NB4 (cell line): ENCODE results near the gene SAMD13.

Experiments
- CTCF ChIP-seq: IDR thresholded peaks from one replicate; pipeline ENCODE4 v1.5.1; 2012; ENCODE audit warnings: low read depth, low read length
- MAX ChIP-seq: IDR thresholded peaks from 2 replicates; pipeline ENCODE4 v1.6.1; 2011; ENCODE audit warnings: low read depth, low read length
- POLR2A ChIP-seq: IDR thresholded peaks from 2 replicates; pipeline ENCODE4 v1.6.1; 2011; ENCODE audit warnings: mild to moderate bottlenecking; ENCODE audit not compliant: insufficient read length; ENCODE audit errors: extremely low read depth

GRCh38 chr1:84379138-84379916 lies 77.8 kb downstream of the SAMD13 start:
- TF ChIP-seq MAX (no peak), POLR2A (no peak), CTCF (no peak)
